Mesenchymal stem cell (in vitro differentiated cells and primary cell): Measurements from ENCODE around the gene PTPRE.

Experiments
- DNase-seq: peaks from one replicate; pipeline ENCODE4 v3.0.0-alpha.2; 2013
- H2AFZ ChIP-seq: one replicate; pipeline ENCODE4 v1.6.1; 2013; ENCODE audit warnings: low read depth, mild to moderate bottlenecking, control low read depth, inconsistent platforms, low read length, moderate library complexity
- H2AK5ac ChIP-seq: 2 replicates; pipeline ENCODE4 v1.6.1; 2013; ENCODE audit warnings: low read length, moderate library complexity, mild to moderate bottlenecking, inconsistent platforms; ENCODE audit not compliant: severe bottlenecking
- H2BK120ac ChIP-seq: one replicate; pipeline ENCODE4 v1.6.1; 2013; ENCODE audit warnings: low read depth, mild to moderate bottlenecking, inconsistent platforms, low read length, moderate library complexity
- H2BK12ac ChIP-seq, 2 experiments: one replicate each; pipeline ENCODE4 v1.6.1; 2013; ENCODE audit warnings: inconsistent platforms in 2 of 2, low read length in 2 of 2, mild to moderate bottlenecking in 2 of 2, moderate library complexity in 2 of 2, control low read depth in 1 of 2
- H2BK15ac ChIP-seq: one replicate; pipeline ENCODE4 v1.6.1; 2013; ENCODE audit warnings: mild to moderate bottlenecking, low read depth, inconsistent platforms; ENCODE audit not compliant: poor library complexity, severe bottlenecking
- H2BK5ac ChIP-seq: 2 replicates; pipeline ENCODE4 v1.6.1; 2013; ENCODE audit warnings: low read depth, mild to moderate bottlenecking, low read length, control low read depth, inconsistent platforms; ENCODE audit not compliant: poor library complexity, severe bottlenecking
- H3K14ac ChIP-seq, 2 experiments: one replicate each; pipeline ENCODE4 v1.6.1; 2013; ENCODE audit warnings: inconsistent platforms in 2 of 2, low read length in 2 of 2, control low read depth in 1 of 2, mild to moderate bottlenecking in 1 of 2, moderate library complexity in 1 of 2
- H3K18ac ChIP-seq, 2 experiments: one replicate each; pipeline ENCODE4 v1.6.1; 2013; ENCODE audit warnings: inconsistent platforms in 2 of 2, low read length in 2 of 2, control low read depth in 1 of 2, low read depth in 1 of 2, mild to moderate bottlenecking in 1 of 2
- H3K23ac ChIP-seq, 2 experiments: one replicate each; pipeline ENCODE4 v1.6.1; 2013; ENCODE audit warnings: inconsistent platforms in 2 of 2, low read length in 2 of 2, mild to moderate bottlenecking in 2 of 2, moderate library complexity in 2 of 2, control low read depth in 1 of 2
- H3K27ac ChIP-seq: 2 replicates; pipeline ENCODE4 v1.5.1; 2013; ENCODE audit warnings: mild to moderate bottlenecking, moderate library complexity, low read length, control low read depth, inconsistent platforms; ENCODE audit not compliant: poor library complexity, severe bottlenecking
- H3K27me3 ChIP-seq, 2 experiments: 2 replicates each; pipeline versions ENCODE4 v1.6.1 to v1.7.0; 2013; ENCODE audit warnings: low read length in 2 of 2, mild to moderate bottlenecking in 2 of 2, moderate library complexity in 2 of 2, control low read depth in 1 of 2, inconsistent platforms in 1 of 2; ENCODE audit not compliant: control insufficient read depth in 1 of 2, insufficient read depth in 1 of 2
- H3K36me3 ChIP-seq, 2 experiments: 2 replicates each; pipeline versions ENCODE4 v1.6.1 to v1.7.0; 2013; ENCODE audit warnings: low read length in 2 of 2, control low read depth in 1 of 2, inconsistent platforms in 1 of 2, low read depth in 1 of 2, mild to moderate bottlenecking in 1 of 2; ENCODE audit not compliant: insufficient read depth in 2 of 2, control insufficient read depth in 1 of 2
- H3K4ac ChIP-seq, 2 experiments: one replicate each; pipeline ENCODE4 v1.6.1; 2013; ENCODE audit warnings: inconsistent platforms in 2 of 2, low read length in 2 of 2, mild to moderate bottlenecking in 2 of 2, moderate library complexity in 2 of 2, control low read depth in 1 of 2, low read depth in 1 of 2
- H3K4me1 ChIP-seq: 2 replicates; pipeline ENCODE4 v1.6.1; 2013; ENCODE audit warnings: low read depth, low read length, control low read depth; ENCODE audit not compliant: control insufficient read depth, insufficient read depth
- H3K4me2 ChIP-seq: 2 replicates; pipeline ENCODE4 v1.6.1; 2013; ENCODE audit warnings: low read length, mild to moderate bottlenecking, inconsistent platforms; ENCODE audit not compliant: poor library complexity, severe bottlenecking
- H3K4me3 ChIP-seq, 2 experiments: 2 replicates each; pipeline versions ENCODE4 v1.5.1 to v1.7.0; 2013; ENCODE audit warnings: low read length in 2 of 2, mild to moderate bottlenecking in 2 of 2, control low read depth in 1 of 2, low read depth in 1 of 2; ENCODE audit not compliant: insufficient read depth in 1 of 2
- H3K79me1 ChIP-seq: replicated peaks from 2 replicates; pipeline ENCODE4 v1.6.1; 2013; ENCODE audit warnings: mild to moderate bottlenecking, control low read depth, low read length, inconsistent platforms; ENCODE audit not compliant: poor library complexity, severe bottlenecking
- H3K9ac ChIP-seq: 2 replicates; pipeline ENCODE4 v1.7.0; 2013; ENCODE audit warnings: mild to moderate bottlenecking, low read length, moderate library complexity
- H3K9me3 ChIP-seq: 2 replicates; pipeline ENCODE4 v1.7.0; 2013; ENCODE audit warnings: mild to moderate bottlenecking, low read length; ENCODE audit not compliant: control insufficient read depth
- H4K8ac ChIP-seq: one replicate; pipeline ENCODE4 v1.6.1; 2013; ENCODE audit warnings: inconsistent platforms, mild to moderate bottlenecking, low read length, moderate library complexity
- H4K91ac ChIP-seq: one replicate; pipeline ENCODE4 v1.6.1; 2013; ENCODE audit warnings: mild to moderate bottlenecking, low read length, inconsistent platforms
- WGBS: methylation state at CpG from one replicate; pipeline ENCODE4 v1.1.7; 2013; ENCODE audit warnings: mixed read lengths; 5-methylcytosine and 5-hydroxymethylcytosine counted together

Gene PTPRE

DNA sequence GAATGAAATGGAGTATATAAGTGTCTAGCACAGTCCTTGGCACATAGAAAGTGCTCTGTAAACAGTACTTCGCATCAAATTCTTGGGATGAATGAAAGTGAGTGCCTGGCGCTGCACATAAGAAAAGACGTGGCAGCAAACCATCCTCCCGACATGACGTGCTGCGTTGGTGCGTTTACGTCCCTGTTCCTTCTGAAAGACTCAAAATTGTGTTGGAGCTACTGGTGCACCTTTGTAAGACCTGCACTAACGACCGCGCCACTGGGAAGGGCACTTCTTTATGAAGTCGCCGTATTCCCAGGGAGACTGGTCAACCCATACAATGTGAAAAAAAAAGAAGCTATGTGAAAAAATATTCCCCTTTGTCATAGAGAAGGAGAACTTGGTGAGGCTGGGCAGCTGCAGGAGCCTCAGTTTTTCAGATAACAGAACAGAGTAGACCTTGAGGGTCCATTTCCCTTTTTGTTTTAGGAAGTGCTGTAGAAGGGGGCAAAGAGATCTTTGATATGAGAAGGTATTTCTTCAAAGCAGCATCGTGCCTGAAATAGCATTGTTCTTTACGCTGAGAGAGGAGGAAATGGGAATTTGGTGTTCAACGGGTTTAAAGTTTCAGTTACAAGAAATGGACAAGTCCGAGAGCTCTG lies 91.7 kb downstream of the PTPRE start:
- WGBS, result 86% methylated on average over 17 of the region's 17 CpGs
- no peak overlapping the region for H2BK15ac ChIP-seq
- no peak overlapping the region for H4K91ac ChIP-seq
- no peak overlapping the region for H2BK12ac ChIP-seq
- DNase-seq, result no peak
- H2BK5ac ChIP-seq, result no peak overlapping the region
- peak overlapping the region in 1 of 2 experiments; percentile 48 for H3K4me3 ChIP-seq
- H3K9ac ChIP-seq, result peak overlapping the region; percentile 71
- no peak overlapping the region for H2BK120ac ChIP-seq
- peaks cover 5% of the 10 kb centered on the region for H3K4me1 ChIP-seq
- peaks cover under 1% of the 10 kb centered on the region for H3K79me1 ChIP-seq
- H3K27me3 ChIP-seq, result peaks cover 0 to 5% of the 10 kb centered on the region in 2 experiments
- H3K27ac ChIP-seq, result no peak overlapping the region
- H4K8ac ChIP-seq, result no peak overlapping the region
- no peak overlapping the region for H2AFZ ChIP-seq
- H3K4ac ChIP-seq, result no peak overlapping the region
- H2AK5ac ChIP-seq, result no peak overlapping the region
- H3K18ac ChIP-seq, result no peak overlapping the region
- H3K4me2 ChIP-seq, result no peak overlapping the region
- no peaks in the 10 kb centered on the region for H3K36me3 ChIP-seq
- H3K9me3 ChIP-seq, result no peaks in the 10 kb centered on the region
- no peak overlapping the region for H3K14ac ChIP-seq
- no peak overlapping the region for H3K23ac ChIP-seq

DNA sequence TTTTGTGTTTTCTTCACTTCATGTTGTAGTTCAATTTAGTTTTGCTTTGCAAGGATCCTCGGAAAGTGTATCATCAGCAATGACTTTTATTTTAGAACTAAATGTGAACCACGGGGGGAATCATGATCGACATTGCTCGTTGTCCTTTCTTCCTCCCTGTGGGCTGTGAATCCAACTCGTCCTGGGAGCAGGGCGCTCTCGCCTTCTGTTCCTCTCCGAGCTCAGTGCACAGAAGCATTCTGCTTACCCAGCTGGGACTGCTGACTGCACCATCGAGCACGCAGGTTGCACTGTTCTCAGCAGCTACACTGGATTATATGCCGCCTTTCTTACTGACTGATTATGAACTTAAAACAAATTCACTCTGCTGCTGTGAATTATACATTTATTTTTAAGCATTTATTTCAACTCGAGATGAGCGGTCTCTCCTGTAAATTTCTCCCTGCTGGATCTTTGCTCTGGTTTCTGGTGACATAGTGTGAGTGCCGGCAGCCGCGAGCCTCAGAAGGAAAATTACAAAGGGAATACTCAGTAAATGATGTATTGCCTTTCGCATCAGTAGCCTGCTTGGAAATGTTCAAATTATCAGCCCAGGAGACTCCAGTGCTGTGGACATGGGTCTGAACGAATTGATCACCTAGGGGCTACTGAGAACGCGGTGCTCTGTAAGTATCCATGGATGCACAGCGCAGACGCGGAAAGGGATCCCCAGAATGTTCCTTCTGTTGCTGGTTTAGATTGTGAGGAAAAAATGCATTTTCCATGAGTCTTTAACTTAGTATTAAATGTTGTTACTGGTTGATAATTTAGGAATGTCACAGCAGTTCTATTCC lies 92.6 kb downstream of the PTPRE start:
- 90% methylated on average over 23 of the region's 23 CpGs for WGBS
- Histone ChIP-seq H3K4me1 (peaks cover 4% of the 10 kb centered on the region), H3K9me3 (no peaks in the 10 kb centered on the region), H2BK15ac (no peak overlapping the region), H2BK12ac (peak overlapping the region in 1 of 2 experiments; percentile 59), H3K9ac (no peak overlapping the region), H3K4me3 (no peak overlapping the region), H4K8ac (peak overlapping the region; percentile 31), H2BK120ac (no peak overlapping the region), H2AK5ac (no peak overlapping the region), H3K14ac (peak overlapping the region in 1 of 2 experiments; percentile 88), H3K23ac (no peak overlapping the region), H3K27ac (no peak overlapping the region), H3K79me1 (no peaks in the 10 kb centered on the region), H2BK5ac (no peak overlapping the region), H3K18ac (no peak overlapping the region), H3K4ac (no peak overlapping the region), H3K36me3 (no peaks in the 10 kb centered on the region), H2AFZ (no peak overlapping the region), H3K4me2 (no peak overlapping the region), H3K27me3 (peaks cover 0 to 5% of the 10 kb centered on the region in 2 experiments), H4K91ac (no peak overlapping the region)
- no peak for DNase-seq

DNA sequence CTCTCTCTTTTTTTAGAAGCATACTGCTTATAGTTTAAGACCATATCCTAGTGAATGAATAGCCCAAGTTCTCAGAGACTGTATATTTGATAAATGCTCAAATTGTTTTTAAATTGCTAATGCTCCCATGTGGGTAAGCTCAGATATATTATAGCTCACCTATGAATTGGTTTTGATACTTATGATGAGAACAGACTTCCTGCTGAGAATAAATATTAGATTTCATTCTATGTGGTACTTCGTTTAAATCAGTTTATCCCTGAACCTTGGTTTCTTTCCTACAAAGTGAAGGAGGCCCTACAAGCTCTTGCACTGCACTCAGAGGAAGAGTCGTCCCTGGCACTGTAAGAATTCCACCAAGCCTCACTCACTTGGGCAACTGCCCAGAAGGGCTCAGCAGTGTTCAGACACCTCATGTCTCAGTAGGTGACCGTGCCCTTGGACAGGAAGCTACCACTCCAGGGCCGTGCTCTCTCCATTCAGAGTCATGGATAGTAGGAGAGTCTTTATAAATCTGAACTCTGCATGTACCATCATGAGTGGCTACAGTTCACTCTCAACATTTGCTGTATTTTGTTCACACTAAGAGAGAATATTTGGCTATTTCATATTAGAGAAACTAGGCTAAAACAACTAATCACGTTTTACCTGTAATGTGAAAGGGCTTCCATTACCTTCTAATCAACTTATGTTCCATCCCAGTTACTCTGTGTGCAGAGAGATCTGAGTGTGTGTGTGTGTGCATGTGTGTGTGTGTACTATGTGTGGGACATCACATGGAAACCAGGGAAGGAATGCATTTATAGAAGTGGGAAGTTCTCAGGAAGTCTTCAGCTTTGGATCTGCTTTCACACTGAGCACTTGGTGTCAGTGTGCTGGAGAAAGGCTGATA lies 93.8 kb downstream of the PTPRE start:
- Histone ChIP-seq H3K18ac (peak overlapping the region in 1 of 2 experiments; percentile 59), H3K4me2 (no peak overlapping the region), H4K8ac (peak overlapping the region; percentile 4), H2BK120ac (no peak overlapping the region), H3K23ac (no peak overlapping the region), H3K4me1 (peaks cover 2% of the 10 kb centered on the region), H3K4ac (peak overlapping the region in 1 of 2 experiments; percentile 7), H2BK15ac (no peak overlapping the region), H3K9me3 (no peaks in the 10 kb centered on the region), H3K27me3 (peaks cover 0 to 5% of the 10 kb centered on the region in 2 experiments), H3K79me1 (no peaks in the 10 kb centered on the region), H3K14ac (no peak overlapping the region), H4K91ac (no peak overlapping the region), H3K27ac (no peak overlapping the region), H2BK12ac (no peak overlapping the region), H2AK5ac (no peak overlapping the region), H2AFZ (no peak overlapping the region), H2BK5ac (no peak overlapping the region), H3K9ac (no peak overlapping the region), H3K36me3 (no peaks in the 10 kb centered on the region), H3K4me3 (no peak overlapping the region)
- DNase-seq, result peak; percentile 28
- WGBS, result 77% methylated on average over 4 of the region's 5 CpGs
